GM10266 (cell line): Measurements from ENCODE around the gene SLC22A23.
"Not testable (repeated sequence)": the region's sequence is repeated elsewhere in the genome, so short reads cannot be mapped to it uniquely, and the experiment has no call there.

Experiments used
- DNase-seq: peaks from one replicate; pipeline ENCODE4 v3.0.0; 2012; ENCODE audit errors: extremely low spot score
- CTCF ChIP-seq: IDR thresholded peaks from 2 replicates; pipeline ENCODE4 v1.5.1; 2012; ENCODE audit warnings: mild to moderate bottlenecking, low read depth; ENCODE audit not compliant: control insufficient read depth, insufficient read depth; ENCODE audit errors: missing control alignments

SLC22A23 gene

GRCh38 chr6:3381233-3381921, 75.5 kb downstream of the SLC22A23 start:
- no peak for TF ChIP-seq CTCF
- DNase-seq: no peak

- no peak for TF ChIP-seq CTCF
- DNase-seq: no peak
Observed at GRCh38 chr6:3380344-3381232, 76.3 kb downstream of the SLC22A23 start.

- TF ChIP-seq CTCF: no peak
- DNase-seq: no peak
Observed at GRCh38 chr6:3379482-3380060, 77.3 kb downstream of the SLC22A23 start.

GRCh38 chr6:3378808-3379207, 78.0 kb downstream of the SLC22A23 start:
- not testable (repeated sequence) for DNase-seq

GRCh38 chr6:3378398-3378782, 78.5 kb downstream of the SLC22A23 start:
- DNase-seq: not testable (repeated sequence)

GRCh38 chr6:3377536-3378397, 79.1 kb downstream of the SLC22A23 start:
- TF ChIP-seq CTCF: no peak
- DNase-seq: no peak

GRCh38 chr6:3376893-3377535, 79.8 kb downstream of the SLC22A23 start:
- DNase-seq: no peak
- no peak for TF ChIP-seq CTCF
